Liver (tissue), 2 donors: ENCODE measurements around the gene ERC2.
"Not testable (repeated sequence)": the region's sequence is repeated elsewhere in the genome, so short reads cannot be mapped to it uniquely, and the experiment has no call there.

ENCODE experiments used
- YY1 ChIP-seq: IDR thresholded peaks from 2 replicates; pipeline ENCODE4 v1.6.1; 2016; ENCODE audit warnings: antibody characterized with exemption, mild to moderate bottlenecking
- TF ChIP-seq, protein P1 (sequence below): fragments of 150-350 bp; IDR thresholded peaks from 2 replicates; pipeline ENCODE4 v1.5.1; 2017; ENCODE audit warnings: improper control_type of control experiment, low read depth, low read length; ENCODE audit not compliant: missing input control
- TF ChIP-seq, protein P2 (sequence below): IDR thresholded peaks from 2 replicates; pipeline ENCODE4 v1.6.1; 2016; ENCODE audit warnings: antibody characterized with exemption
- donor health status: healthy.

DNA sequence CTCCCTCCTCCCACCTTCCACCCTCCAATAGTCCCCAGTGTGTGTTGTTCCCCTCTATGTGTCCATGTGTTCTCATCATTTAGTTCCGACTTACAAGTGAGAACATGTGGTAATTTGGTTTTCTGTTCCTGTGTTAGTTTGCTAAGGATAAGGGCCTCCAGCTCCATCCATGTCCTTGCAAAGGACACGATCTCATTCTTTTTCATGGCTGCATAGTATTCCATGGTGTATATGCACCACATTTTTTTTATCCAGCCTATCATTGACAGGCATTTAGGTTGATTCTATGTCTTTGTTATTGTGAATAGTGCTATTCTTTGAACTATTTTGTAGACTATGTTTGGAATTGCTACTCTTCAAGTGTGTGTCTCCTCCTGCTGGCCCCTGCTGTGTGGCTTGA lies 206.4 kb downstream of the ERC2 start:
- TF ChIP-seq, protein P1, sequence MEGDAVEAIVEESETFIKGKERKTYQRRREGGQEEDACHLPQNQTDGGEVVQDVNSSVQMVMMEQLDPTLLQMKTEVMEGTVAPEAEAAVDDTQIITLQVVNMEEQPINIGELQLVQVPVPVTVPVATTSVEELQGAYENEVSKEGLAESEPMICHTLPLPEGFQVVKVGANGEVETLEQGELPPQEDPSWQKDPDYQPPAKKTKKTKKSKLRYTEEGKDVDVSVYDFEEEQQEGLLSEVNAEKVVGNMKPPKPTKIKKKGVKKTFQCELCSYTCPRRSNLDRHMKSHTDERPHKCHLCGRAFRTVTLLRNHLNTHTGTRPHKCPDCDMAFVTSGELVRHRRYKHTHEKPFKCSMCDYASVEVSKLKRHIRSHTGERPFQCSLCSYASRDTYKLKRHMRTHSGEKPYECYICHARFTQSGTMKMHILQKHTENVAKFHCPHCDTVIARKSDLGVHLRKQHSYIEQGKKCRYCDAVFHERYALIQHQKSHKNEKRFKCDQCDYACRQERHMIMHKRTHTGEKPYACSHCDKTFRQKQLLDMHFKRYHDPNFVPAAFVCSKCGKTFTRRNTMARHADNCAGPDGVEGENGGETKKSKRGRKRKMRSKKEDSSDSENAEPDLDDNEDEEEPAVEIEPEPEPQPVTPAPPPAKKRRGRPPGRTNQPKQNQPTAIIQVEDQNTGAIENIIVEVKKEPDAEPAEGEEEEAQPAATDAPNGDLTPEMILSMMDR: not testable (repeated sequence)
- TF ChIP-seq, protein P2, sequence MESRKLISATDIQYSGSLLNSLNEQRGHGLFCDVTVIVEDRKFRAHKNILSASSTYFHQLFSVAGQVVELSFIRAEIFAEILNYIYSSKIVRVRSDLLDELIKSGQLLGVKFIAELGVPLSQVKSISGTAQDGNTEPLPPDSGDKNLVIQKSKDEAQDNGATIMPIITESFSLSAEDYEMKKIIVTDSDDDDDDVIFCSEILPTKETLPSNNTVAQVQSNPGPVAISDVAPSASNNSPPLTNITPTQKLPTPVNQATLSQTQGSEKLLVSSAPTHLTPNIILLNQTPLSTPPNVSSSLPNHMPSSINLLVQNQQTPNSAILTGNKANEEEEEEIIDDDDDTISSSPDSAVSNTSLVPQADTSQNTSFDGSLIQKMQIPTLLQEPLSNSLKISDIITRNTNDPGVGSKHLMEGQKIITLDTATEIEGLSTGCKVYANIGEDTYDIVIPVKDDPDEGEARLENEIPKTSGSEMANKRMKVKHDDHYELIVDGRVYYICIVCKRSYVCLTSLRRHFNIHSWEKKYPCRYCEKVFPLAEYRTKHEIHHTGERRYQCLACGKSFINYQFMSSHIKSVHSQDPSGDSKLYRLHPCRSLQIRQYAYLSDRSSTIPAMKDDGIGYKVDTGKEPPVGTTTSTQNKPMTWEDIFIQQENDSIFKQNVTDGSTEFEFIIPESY: not testable (repeated sequence)
- TF ChIP-seq YY1: not testable (repeated sequence)
